HCT116 (cell line): ENCODE data around the gene TBX5. TPM values are rescaled to one million over a fixed set of nuclear protein-coding genes. Genes with fewer than 3 reads are reported as not detected.

Experiments used
- ATAC-seq: fragments of 200-7000 bp; cut with Tn5 transposase; 2 replicates; pipeline ENCODE4 v1.9.1; 2020; ENCODE audit warnings: mild to moderate bottlenecking, moderate library complexity
- BruUV-seq: library from RNA; stranded (reverse); fragments of 400-500 nt; replicated peaks from 2 replicates; lab custom pipeline; 2021; lab: Mats Ljungman, UMichigan
- CTCF ChIA-PET: fragments of 300-600 bp; sonication (Branson Sonifier 250); formaldehyde crosslinking; loops from one replicate; lab custom pipeline; 2021; ENCODE audit warnings: antibody characterized with exemption; lab: Charles Lee
- POLR2A ChIA-PET: fragments of 300-600, 350-600 bp; sonication (Branson Sonifier 250); formaldehyde crosslinking; loops from one replicate; lab custom pipeline; 2021; ENCODE audit warnings: antibody characterized with exemption; lab: Charles Lee
- RAD21 ChIA-PET, 2 experiments: fragments of 300-600 bp; sonication (Branson Sonifier 250); formaldehyde crosslinking; loops; one replicate each; lab custom pipeline; 2023; ENCODE audit warnings: low total read pairs in 2 of 2; ENCODE audit not compliant: uncharacterized antibody in 2 of 2, unreplicated experiment in 2 of 2, low non-redundant PET in 1 of 2; lab: Charles Lee
- DNase-seq: peaks from one replicate; pipeline ENCODE4 v3.0.0-alpha.2; 2010; ENCODE audit warnings: low read depth, low spot score
- H2AFZ ChIP-seq: fragments of 200-600 bp; shearing (Covaris generic), sonication (generic); 2 replicates; pipeline ENCODE4 v1.6.1; 2017; ENCODE audit warnings: low read depth, mixed run types, mixed read lengths, antibody characterized with exemption, low read length; ENCODE audit not compliant: poor library complexity, severe bottlenecking
- H3K27ac ChIP-seq: 2 replicates; pipeline ENCODE4 v1.5.1; 2012; ENCODE audit warnings: low read depth, low read length
- H3K27me3 ChIP-seq: fragments of 200-600 bp; sonication (generic); 2 replicates; pipeline ENCODE4 v1.6.1; 2016; ENCODE audit warnings: mixed run types, low read length, mixed read lengths; ENCODE audit not compliant: insufficient read depth
- H3K36me3 ChIP-seq, 2 experiments: fragments of 200-500 bp in 1 of 2; fragments of 200-600 bp in 1 of 2; sonication (Bioruptor generic) in 1 of 2; sonication (generic) in 1 of 2; 2 replicates each; pipeline versions ENCODE4 v1.5.1 to v1.6.1; 2014 to 2016; ENCODE audit warnings: low read length in 2 of 2, inconsistent platforms in 1 of 2, mixed read lengths in 1 of 2, mixed run types in 1 of 2; ENCODE audit not compliant: insufficient read depth in 2 of 2, control insufficient read depth in 1 of 2
- H3K4me1 ChIP-seq, 2 experiments: fragments of 200-600 bp in 1 of 2; sonication (generic) in 1 of 2; 2 replicates each; pipeline versions ENCODE4 v1.5.1 to v1.6.1; 2012 to 2017; ENCODE audit warnings: low read length in 2 of 2, inconsistent platforms in 1 of 2, mild to moderate bottlenecking in 1 of 2, mixed read lengths in 1 of 2, mixed run types in 1 of 2, moderate library complexity in 1 of 2; ENCODE audit not compliant: insufficient read depth in 2 of 2, control insufficient read depth in 1 of 2
- H3K4me2 ChIP-seq: fragments of 200-600 bp; sonication (generic); 2 replicates; pipeline ENCODE4 v1.6.1; 2017; ENCODE audit warnings: mixed run types, low read length, mixed read lengths
- H3K4me3 ChIP-seq, 2 experiments: fragments of 200-600 bp in 1 of 2; sonication (generic) in 1 of 2; replicated peaks in 1 of 2; 2 replicates each; pipeline ENCODE4 v1.5.1; 2011 to 2016; ENCODE audit warnings: low read length in 2 of 2, control low read depth in 1 of 2, low read depth in 1 of 2, mild to moderate bottlenecking in 1 of 2, mixed read lengths in 1 of 2, mixed run types in 1 of 2
- H3K79me2 ChIP-seq: fragments of 200-600 bp; sonication (generic); 2 replicates; pipeline ENCODE4 v1.6.1; 2017; ENCODE audit warnings: mild to moderate bottlenecking, mixed run types, low read length, moderate library complexity, mixed read lengths; ENCODE audit not compliant: insufficient read depth
- H3K9ac ChIP-seq: fragments of 200-600 bp; sonication (generic); 2 replicates; pipeline ENCODE4 v1.6.1; 2016; ENCODE audit warnings: low read length, mixed read lengths
- H3K9me2 ChIP-seq: fragments of 200-600 bp; sonication (generic), shearing (Covaris generic); 2 replicates; pipeline ENCODE4 v1.6.1; 2017; ENCODE audit warnings: mixed run types, mild to moderate bottlenecking, moderate library complexity; ENCODE audit not compliant: insufficient read depth
- H3K9me3 ChIP-seq, 2 experiments: fragments of 200-500 bp in 1 of 2; fragments of 200-600 bp in 1 of 2; sonication (Bioruptor generic) in 1 of 2; sonication (generic) in 1 of 2; 2 replicates each; pipeline ENCODE4 v1.6.1; 2014 to 2017; ENCODE audit warnings: low read length in 2 of 2, mixed read lengths in 2 of 2, inconsistent platforms in 1 of 2, low read depth in 1 of 2, mild to moderate bottlenecking in 1 of 2, mixed run types in 1 of 2, moderate library complexity in 1 of 2; ENCODE audit not compliant: control insufficient read depth in 1 of 2, insufficient read depth in 1 of 2
- H4K20me1 ChIP-seq: fragments of 200-600 bp; sonication (generic), shearing (Covaris generic); 2 replicates; pipeline ENCODE4 v1.6.1; 2017; ENCODE audit warnings: mixed run types, mild to moderate bottlenecking, moderate library complexity; ENCODE audit not compliant: insufficient read depth
- CBX3 ChIP-seq: IDR thresholded peaks from 2 replicates; pipeline ENCODE4 v1.6.1; 2012; ENCODE audit warnings: low read depth
- CEBPB ChIP-seq: IDR thresholded peaks from 2 replicates; pipeline ENCODE4 v1.6.1; 2012; ENCODE audit warnings: low read depth
- CTCF ChIP-seq, 3 experiments: fragments of 200-600 bp in 1 of 3; sonication (generic) in 1 of 3; IDR thresholded peaks in 2 of 3; conservative IDR thresholded peaks in 1 of 3; 2 replicates each; pipeline ENCODE4 v1.5.1; 2012 to 2017; ENCODE audit warnings: low read depth in 2 of 3, low read length in 2 of 3, antibody characterized with exemption in 1 of 3, borderline replicate concordance in 1 of 3, control low read depth in 1 of 3, mild to moderate bottlenecking in 1 of 3, mixed read lengths in 1 of 3, mixed run types in 1 of 3, moderate library complexity in 1 of 3; ENCODE audit not compliant: insufficient read depth in 1 of 3
- EGR1 ChIP-seq: IDR thresholded peaks from 2 replicates; pipeline ENCODE4 v1.6.1; 2012; ENCODE audit warnings: low read depth
- ELF1 ChIP-seq: IDR thresholded peaks from 2 replicates; pipeline ENCODE4 v1.6.1; 2012; ENCODE audit warnings: low read depth, borderline replicate concordance
- EZH2 ChIP-seq: fragments of 200-600 bp; sonication (generic); IDR thresholded peaks from 2 replicates; pipeline ENCODE4 v1.6.1; 2017; ENCODE audit warnings: antibody characterized with exemption, mixed run types
- EZH2phosphoT487 ChIP-seq: fragments of 200-600 bp; IDR thresholded peaks from 2 replicates; pipeline ENCODE4 v1.6.1; 2018; ENCODE audit warnings: antibody characterized with exemption, borderline replicate concordance
- FOSL1 ChIP-seq: IDR thresholded peaks from 2 replicates; pipeline ENCODE4 v1.6.1; 2012; ENCODE audit warnings: low read depth
- POLR2A ChIP-seq: IDR thresholded peaks from 2 replicates; pipeline ENCODE4 v1.7.0; 2011; ENCODE audit warnings: borderline replicate concordance; ENCODE audit not compliant: insufficient read depth, insufficient read length; ENCODE audit errors: extremely low read depth
- RAD21 ChIP-seq: IDR thresholded peaks from 2 replicates; pipeline ENCODE4 v1.6.1; 2012; ENCODE audit warnings: low read depth, mild to moderate bottlenecking
- SIN3A ChIP-seq: IDR thresholded peaks from 2 replicates; pipeline ENCODE4 v1.6.1; 2012; ENCODE audit warnings: low read depth
- SP1 ChIP-seq: IDR thresholded peaks from 2 replicates; pipeline ENCODE4 v1.6.1; 2012; ENCODE audit warnings: low read depth
- SRF ChIP-seq: IDR thresholded peaks from 2 replicates; pipeline ENCODE4 v1.6.1; 2012; ENCODE audit warnings: low read depth
- TCF7L2 ChIP-seq: IDR thresholded peaks from 2 replicates; pipeline ENCODE4 v1.7.0; 2011; ENCODE audit warnings: borderline replicate concordance, inconsistent platforms; ENCODE audit not compliant: insufficient read depth, insufficient read length; ENCODE audit errors: extremely low read depth
- YY1 ChIP-seq: IDR thresholded peaks from 2 replicates; pipeline ENCODE4 v1.6.1; 2011; ENCODE audit warnings: low read length, low read depth, moderate library complexity, mild to moderate bottlenecking; ENCODE audit not compliant: insufficient replicate concordance; ENCODE audit errors: extremely low read depth
- ZBTB33 ChIP-seq: IDR thresholded peaks from 2 replicates; pipeline ENCODE4 v1.6.1; 2011; ENCODE audit warnings: mild to moderate bottlenecking, low read length, moderate library complexity; ENCODE audit not compliant: insufficient replicate concordance; ENCODE audit errors: extremely low read depth
- ZFX ChIP-seq: fragments of 450-650 bp; IDR thresholded peaks from 2 replicates; pipeline ENCODE4 v1.6.1; 2017
- ZNF274 ChIP-seq: fragments of 200-500 bp; sonication (Bioruptor generic); IDR thresholded peaks from 2 replicates; pipeline ENCODE4 v1.6.1; 2014; ENCODE audit warnings: mild to moderate bottlenecking, low read depth, low read length, inconsistent platforms
- intact Hi-C: fragments of 100-400 bp; cut with micrococcal nuclease; formaldehyde crosslinking; loops from 2 replicates; pipeline ENCODE4 v1.10.0; 2022
- total RNA-seq: library from RNA; stranded (reverse); gene quantifications from one replicate; pipeline ENCODE4 v1.2.1, GENCODE V29; 2021; ENCODE audit not compliant: unreplicated experiment

TBX5 gene
- total RNA-seq, 1 experiment from 2014 or later: 0.10 TPM

- no peak for ATAC-seq
- POLR2A ChIA-PET: no interaction called here
- Histone ChIP-seq H3K27ac (no peak overlapping the region), H3K9ac (no peak overlapping the region), H3K9me2 (no peaks in the 10 kb centered on the region), H3K4me2 (no peak overlapping the region), H3K4me1 (no peaks in the 10 kb centered on the region), H4K20me1 (no peaks in the 10 kb centered on the region), H3K79me2 (no peaks in the 10 kb centered on the region), H3K9me3 (no peaks in the 10 kb centered on the region), H3K4me3 (no peak overlapping the region), H3K27me3 (peaks cover 29% of the 10 kb centered on the region; the same call in 1 of the 2 replicates), H2AFZ (no peak overlapping the region), H3K36me3 (no peaks in the 10 kb centered on the region)
- BruUV-seq: no TSS peak
- no peak for DNase-seq
- CTCF ChIA-PET: no interaction called here
- intact Hi-C loops: no loop called here
- TF ChIP-seq TCF7L2: no peak
- no peak for TF ChIP-seq EGR1
- TF ChIP-seq EZH2phosphoT487: no peak
- TF ChIP-seq SIN3A: no peak
- TF ChIP-seq CEBPB: no peak
- TF ChIP-seq ZNF274: no peak
- no peak for TF ChIP-seq SP1
- no peak for TF ChIP-seq FOSL1
- TF ChIP-seq ZFX: no peak
- RAD21 ChIA-PET: no interaction called here
These were observed 99.3 kb downstream of the TBX5 start for GRCh38 chr12:114306646-114307045.

- no peaks in the 10 kb centered on the region for H3K79me2 ChIP-seq
- no peaks in the 10 kb centered on the region for H3K4me1 ChIP-seq
- DNase-seq (no peak), ATAC-seq (no peak)
- H4K20me1 ChIP-seq: no peaks in the 10 kb centered on the region
- H3K27ac ChIP-seq: no peak overlapping the region
- H3K27me3 ChIP-seq: peaks cover 36% of the 10 kb centered on the region; the same call in 1 of the 2 replicates
- H3K4me3 ChIP-seq: no peak overlapping the region
- intact Hi-C loops: no loop called here
- no peak overlapping the region for H2AFZ ChIP-seq
- no peak overlapping the region for H3K4me2 ChIP-seq
- H3K36me3 ChIP-seq: no peaks in the 10 kb centered on the region
- ChIA-PET POLR2A (no interaction called here), CTCF (no interaction called here), RAD21 (no interaction called here)
- H3K9ac ChIP-seq: no peak overlapping the region
- no peaks in the 10 kb centered on the region for H3K9me3 ChIP-seq
- BruUV-seq: no TSS peak
- H3K9me2 ChIP-seq: no peaks in the 10 kb centered on the region
- TF ChIP-seq EZH2phosphoT487 (no peak), ZFX (no peak), SP1 (no peak), YY1 (no peak), RAD21 (no peak), CEBPB (no peak), SIN3A (no peak), FOSL1 (no peak), ZNF274 (no peak), POLR2A (no peak), EZH2 (no peak), ZBTB33 (no peak), CBX3 (no peak), CTCF (IDR thresholded peaks at IDR 0.05 in 2 of 3, conservative IDR thresholded peaks at IDR 0.05 in 1 of 3; ENCODE audit: borderline replicate concordance in 1 of 3, insufficient read depth in 1 of 3, low read depth in 2 of 3, low read length in 2 of 3) (no peak), EGR1 (no peak), ELF1 (no peak), SRF (no peak)
These were observed 100.5 kb downstream of the TBX5 start for GRCh38 chr12:114305446-114305845.
